Stimulated activated CD4-positive, alpha-beta T cell treated with anti-CD3 and anti-CD28 coated beads, Interleukin-2, amount 100 ng/mL, for 4 hours (primary cell): ENCODE measurements around the gene ZNHIT1.
"Not testable (repeated sequence)": the region's sequence is repeated elsewhere in the genome, so short reads cannot be mapped to it uniquely, and the experiment has no call there.

ENCODE experiments used
- DNase-seq: peaks from one replicate; pipeline ENCODE4 v3.0.0-alpha.2; 2020; ENCODE audit warnings: low read depth

The ZNHIT1 gene

GRCh38 chr7:101186844-101187428 is 31.0 kb upstream of the ZNHIT1 start:
- no peak for DNase-seq

- DNase-seq: no peak
Observed at GRCh38 chr7:101189109-101189508, 28.9 kb upstream of the ZNHIT1 start.

DNA sequence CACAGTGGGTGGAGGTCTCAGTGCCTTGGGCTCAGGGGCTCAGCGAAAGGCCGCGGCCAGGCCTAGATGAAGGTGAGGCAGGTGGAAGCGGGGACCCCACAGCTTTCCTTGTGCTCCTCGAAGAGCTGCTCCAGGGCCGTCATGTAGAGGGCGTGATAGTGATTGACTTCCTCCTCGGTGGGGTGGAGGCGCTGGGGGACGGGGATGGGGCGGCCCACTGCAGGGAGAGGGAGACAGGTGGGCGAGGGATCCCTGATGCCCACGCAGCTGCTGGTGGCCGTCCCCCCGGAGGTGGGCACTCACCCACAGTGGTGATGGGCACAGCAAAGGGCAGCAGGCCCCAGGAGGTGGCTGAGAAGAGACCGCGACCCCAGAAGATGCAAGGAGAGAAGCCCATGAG is 22.1 kb upstream of the ZNHIT1 start:
- no peak for DNase-seq

- no peak for DNase-seq
Observed at GRCh38 chr7:101197991-101198390, 20.0 kb upstream of the ZNHIT1 start.

DNA sequence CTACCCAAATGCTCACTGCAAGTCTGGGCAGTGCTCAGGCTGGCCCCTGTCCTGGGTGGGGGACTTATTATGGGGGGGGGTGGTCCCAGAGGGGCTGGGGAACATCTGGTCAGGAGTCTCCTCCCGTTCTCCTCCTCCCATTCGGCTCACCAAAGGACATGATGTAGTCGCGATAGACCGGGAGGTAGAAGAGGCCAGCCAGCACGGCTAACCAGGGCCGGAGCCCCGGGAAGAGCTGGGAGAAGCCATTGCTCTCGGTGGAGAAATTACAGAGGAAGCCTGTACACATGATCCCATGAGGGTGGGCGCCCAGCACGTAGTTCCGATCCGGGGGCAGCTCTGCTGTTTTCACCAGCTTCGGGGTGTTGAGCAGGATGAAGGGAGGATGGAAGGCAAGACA is 19.5 kb upstream of the ZNHIT1 start:
- no peak for DNase-seq

GRCh38 chr7:101199522-101199921 is 18.4 kb upstream of the ZNHIT1 start:
- not testable (repeated sequence) for DNase-seq

DNA sequence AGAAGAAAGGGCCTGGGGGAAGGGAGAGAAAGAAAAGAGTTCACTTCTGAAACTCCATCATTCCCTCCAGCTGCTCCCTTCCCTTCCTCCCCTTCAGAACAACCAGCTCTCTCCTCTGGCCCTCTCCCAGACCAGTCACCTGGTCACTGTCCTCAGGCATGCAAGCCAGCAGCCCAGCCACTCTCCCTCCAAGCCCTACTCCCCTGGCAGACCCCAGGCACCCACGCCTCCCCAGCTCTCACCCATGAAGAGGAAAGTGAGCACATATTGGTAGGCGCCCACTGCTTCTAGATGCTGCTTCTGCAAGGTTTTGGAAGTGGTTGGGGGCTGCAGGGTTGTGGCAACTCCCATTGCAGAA is 17.5 kb upstream of the ZNHIT1 start:
- no peak for DNase-seq

GRCh38 chr7:101200862-101201599 is 16.9 kb upstream of the ZNHIT1 start, which contains the start of gene MOGAT3:
TSS of gene MOGAT3 (minus strand) at chr7:101201036. CDS start at chr7:101200854, 182 bp downstream.
- no peak for DNase-seq

- DNase-seq: no peak
Observed at GRCh38 chr7:101201695-101202602, 16.0 kb upstream of the ZNHIT1 start.

DNA sequence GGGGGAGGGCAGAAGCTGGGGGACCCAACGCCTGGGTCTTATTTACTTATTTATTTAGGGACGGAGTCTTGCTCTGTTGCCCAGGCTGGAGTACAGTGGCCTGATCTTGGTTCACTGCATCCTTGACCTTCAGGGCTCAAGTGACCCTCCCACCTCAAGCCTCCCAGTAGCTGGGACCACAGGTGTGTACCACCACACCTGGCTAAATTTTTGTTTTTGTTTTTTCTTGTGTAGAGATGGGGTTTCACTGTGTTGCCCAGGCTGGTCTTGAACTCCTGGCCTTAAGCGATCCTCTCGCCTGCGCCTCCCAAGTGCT is 15.4 kb upstream of the ZNHIT1 start:
- DNase-seq: no peak

- not testable (repeated sequence) for DNase-seq
Observed at GRCh38 chr7:101203740-101204738, 13.9 kb upstream of the ZNHIT1 start.

GRCh38 chr7:101205901-101206664 is 11.9 kb upstream of the ZNHIT1 start:
- no peak for DNase-seq

DNA sequence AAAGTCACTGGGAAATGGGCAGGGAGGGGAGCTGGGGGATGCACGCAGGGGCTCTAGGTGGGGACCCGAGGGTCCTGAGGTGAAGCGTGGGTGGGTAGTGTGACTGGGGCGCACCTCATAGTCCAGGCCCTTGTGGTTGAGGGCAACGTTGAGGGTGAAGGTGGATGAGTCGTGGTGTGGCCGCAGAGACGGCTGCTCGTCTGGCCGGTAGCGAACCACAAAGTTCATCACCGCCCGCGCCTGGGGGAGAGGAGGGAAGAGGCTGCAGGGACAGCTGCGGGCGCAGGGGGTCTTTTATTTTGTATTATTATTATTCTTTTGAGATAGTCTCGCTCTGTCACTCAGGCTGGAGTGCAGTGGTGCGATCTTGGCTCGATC is 11.3 kb upstream of the ZNHIT1 start:
- DNase-seq: no peak

DNA sequence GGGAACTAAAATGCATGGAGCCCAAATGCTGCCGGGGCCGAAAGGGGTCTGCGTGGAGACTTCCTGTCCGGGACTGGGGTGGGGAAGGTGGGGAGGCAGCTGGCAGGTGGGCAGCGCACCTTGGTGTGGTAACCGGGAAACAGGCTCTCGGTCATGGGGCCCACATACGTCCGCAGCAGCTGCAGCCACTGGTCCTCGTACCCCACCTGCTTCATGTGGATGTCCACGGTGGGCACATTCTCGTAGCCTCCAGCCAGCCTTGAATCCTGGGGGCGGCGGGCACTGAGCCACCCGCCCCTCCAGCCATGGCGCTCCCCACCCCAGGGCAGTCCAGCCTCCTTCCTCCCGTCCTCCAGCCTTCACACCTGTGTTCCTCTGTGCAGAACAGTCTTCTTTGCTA is 10.5 kb upstream of the ZNHIT1 start:
- DNase-seq: no peak

DNA sequence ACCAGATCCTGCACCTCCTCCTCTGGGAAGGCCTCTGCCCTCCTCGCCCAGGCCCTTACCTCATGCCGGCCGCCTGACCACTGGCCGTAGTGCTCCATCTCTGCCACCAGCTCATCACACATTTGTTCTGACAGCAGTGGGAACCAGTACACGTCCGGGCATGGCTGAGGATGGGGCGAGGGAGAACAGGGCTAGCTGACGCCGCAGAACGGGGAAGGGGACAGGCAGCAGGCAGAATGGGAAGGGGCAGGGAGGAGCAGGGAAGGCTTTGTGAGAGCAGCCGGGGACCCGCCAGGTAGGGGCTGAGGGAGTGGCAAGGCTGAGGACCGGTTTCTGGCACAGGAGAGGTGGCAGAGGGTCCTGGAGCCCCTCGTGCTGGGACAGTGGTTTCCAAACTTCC is 9.2 kb upstream of the ZNHIT1 start:
- no peak for DNase-seq

DNA sequence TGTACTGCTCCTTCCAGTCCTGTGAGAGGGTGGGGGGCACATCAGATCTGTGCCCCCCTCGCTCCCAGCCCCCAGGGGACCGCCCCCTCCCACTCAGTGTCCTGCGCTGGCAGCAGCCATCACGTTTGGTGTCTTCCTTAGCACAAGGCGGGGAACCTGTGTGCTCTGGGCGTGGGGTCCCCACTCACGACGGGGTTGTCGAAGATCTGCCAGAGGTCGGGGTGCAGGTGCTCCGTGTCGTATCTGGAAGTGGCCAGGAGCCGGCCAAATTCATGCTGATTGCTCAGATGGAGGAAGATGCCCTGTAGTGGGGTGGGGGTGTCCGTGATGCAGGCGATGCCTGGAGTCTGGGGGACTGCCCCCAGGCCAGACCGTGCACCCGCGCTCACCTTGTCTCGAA is 7.8 kb upstream of the ZNHIT1 start:
- no peak for DNase-seq

DNA sequence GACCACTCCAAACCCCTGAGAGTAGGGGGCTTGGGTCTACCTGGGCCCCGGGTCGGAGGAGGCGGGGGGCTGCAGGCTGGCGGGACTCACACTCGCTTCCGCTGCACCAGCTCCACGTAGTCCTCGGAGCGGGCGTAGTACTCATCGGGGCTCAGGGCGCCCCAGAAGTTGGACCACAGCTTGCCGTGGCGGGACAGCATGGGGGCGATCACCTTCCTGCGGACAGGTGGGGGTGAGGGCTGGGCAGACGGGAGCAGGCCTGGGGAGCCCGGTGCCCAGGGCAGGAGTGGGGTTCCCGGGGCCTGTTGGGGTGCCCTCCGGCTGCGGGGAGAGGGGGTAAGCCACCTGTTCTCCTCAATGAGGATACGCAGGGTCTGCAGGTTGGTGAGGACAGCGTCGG is 6.5 kb upstream of the ZNHIT1 start:
- no peak for DNase-seq

DNA sequence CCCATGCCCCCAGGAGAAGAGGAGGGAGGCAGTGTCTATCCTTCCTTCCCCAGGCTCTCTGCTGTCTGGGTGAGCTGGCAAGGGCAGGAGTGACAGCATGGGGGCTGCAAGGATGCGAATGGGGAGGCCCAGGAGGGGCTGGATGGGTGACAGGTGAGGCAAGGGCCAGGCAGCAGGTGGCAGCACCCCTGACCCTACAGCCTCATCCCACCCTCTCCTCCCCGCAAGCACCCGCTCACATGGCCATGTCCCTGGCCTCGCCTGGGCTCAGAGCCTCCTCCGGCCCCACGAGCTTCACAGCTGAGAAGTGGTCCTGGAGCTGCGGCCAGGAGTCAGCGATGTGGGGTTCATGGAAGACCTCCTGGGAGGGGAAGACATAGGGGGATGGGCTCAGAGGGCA is 6.0 kb upstream of the ZNHIT1 start:
- no peak for DNase-seq

DNA sequence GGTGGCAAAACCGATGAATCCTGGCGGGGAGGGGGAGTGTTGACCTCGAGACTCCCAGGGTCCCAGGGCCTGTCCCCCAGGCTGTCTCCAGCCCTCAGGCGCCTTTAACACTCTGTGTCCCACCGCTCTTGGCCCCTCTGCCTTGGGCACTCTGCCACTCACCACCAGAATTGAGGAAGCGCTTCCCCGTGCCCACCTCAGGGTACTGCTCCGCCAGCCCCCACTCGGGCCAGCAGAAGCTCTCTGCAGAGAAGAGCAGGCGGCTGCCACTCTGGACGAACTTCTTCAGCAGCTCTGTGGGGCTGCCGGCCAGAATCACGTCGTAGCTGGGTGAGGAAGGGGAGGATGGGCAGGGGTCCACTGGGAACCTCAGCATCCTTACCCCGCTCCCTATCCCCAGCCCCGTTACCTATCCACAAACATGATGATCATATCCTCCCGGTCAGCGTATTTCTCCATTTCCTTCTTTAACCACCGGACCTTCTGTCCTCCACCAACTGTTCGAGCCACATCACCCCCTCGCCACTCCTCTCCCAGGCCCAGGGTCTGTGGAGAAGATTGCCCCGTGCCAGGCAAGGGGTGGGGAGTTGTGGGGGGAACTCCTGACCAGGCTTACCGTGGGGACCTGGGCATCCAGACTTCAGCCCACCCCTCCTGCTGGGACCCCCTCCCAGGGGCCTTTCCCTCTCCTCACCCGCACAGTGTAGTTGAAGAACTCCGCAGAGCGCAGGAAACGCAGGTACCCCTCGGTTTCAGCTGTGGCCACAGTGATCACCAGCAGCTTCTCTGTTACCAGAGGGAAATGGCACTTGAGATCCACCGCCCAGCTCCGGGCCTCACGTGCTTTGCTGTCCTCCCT is 1.7 kb upstream of the ZNHIT1 start:
- no peak for DNase-seq

DNA sequence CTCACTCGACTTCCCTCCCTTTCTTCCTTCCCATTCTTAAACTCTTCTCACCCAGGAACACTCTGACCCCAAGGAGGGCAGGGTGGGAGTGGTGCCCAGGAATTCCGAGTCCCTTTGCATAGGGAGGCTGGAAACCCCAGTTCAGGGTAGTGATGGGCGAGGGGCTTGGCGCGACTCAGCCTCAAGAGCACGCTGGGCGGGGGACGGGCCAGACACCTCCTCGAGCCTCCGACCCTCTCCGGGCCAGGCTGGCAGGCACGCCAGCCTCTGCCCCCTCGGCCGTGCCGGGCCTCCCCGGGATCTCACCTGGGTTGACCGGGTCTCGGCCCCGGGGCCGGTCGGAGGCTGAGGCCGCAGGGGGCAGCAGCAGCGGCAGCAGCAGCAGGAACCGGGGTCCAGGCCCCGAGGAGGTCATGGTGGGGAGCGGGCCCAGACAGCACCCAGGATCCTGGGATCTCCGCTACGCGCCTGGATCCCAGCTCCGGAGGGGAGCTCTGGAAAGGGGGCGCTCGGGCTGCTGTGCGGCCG is 1.0 kb upstream of the ZNHIT1 start:
- DNase-seq: no peak
